ENCODE measurements around the gene SECISBP2.

GRCh38 chr9:89278997-89279739 is 39.1 kb upstream of the SECISBP2 start:
- TF ChIP-seq CTCF (IDR thresholded peaks at IDR 0.05) (peak; percentile 46 to 83 (median 72)), POLR2A (IDR thresholded peaks at IDR 0.05) (no peak)
